Suppressor macrophage treated with lipopolysaccharide for 4 hours (primary cell): Measurements from ENCODE around the gene SMARCD2.
"Not testable (repeated sequence)": the region's sequence is repeated elsewhere in the genome, so short reads cannot be mapped to it uniquely, and the experiment has no call there.

Experiments
- DNase-seq: peaks from one replicate; pipeline ENCODE4 v3.0.0-alpha.2; 2020

The SMARCD2 gene

GRCh38 chr17:63842540-63843386 lies at the start of gene SMARCD2:
Gene SMARCD2, minus strand, starts transcription at chr17:63842685. Its CDS starts 11 bp downstream, at chr17:63842674.
- peak; percentile 99 for DNase-seq

DNA sequence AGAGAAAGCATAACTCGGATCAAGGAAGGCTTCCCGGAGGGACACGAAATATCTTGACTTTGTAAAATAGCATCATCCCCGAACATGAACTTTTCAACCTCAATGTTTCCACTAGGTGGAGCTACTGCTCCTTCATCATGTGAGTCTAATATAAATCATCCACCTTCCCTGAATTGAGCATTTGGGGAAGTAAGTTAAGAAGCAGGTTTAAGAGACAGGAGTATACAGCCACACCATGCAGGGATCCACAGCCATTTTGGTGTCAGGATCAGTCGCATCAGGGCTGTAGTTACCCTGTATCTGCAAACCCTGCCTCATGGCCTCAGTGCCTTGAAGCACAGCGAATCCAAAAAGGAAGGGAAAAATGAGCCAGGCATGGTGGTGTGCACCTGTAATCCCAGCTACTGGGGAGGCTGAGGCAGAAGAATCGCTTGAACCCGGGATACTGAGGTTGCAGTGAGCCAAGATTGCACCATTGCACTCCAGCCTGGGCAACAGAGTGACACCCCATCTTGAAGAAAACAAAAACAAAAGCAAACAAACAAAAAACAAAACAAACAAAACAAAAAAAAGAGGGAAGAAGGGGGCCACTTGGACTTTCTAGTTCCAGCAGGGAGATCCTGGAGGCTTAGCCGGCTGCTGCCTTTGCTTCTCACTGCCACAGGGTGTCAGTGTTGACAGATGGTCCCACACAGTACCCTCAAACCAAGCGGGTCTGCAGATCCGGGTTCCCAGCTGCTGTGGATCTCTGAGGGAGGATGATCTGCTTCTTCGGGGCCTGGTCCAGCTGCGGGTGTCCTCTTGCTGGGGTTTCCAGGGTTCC lies 46.8 kb upstream of the SMARCD2 start:
- peak; percentile 39 for DNase-seq

- not testable (repeated sequence) for DNase-seq
Measured at GRCh38 chr17:63885119-63885518, 42.6 kb upstream of the SMARCD2 start.

- DNase-seq: not testable (repeated sequence)
Measured at GRCh38 chr17:63882626-63883126, 40.2 kb upstream of the SMARCD2 start.

GRCh38 chr17:63881935-63882601 lies 39.6 kb upstream of the SMARCD2 start, which contains the start of gene GH2:
Gene GH2, minus strand, starts transcription at chr17:63881944. Its CDS starts 143 bp downstream, at chr17:63881801.
- DNase-seq: peak; percentile 58

DNA sequence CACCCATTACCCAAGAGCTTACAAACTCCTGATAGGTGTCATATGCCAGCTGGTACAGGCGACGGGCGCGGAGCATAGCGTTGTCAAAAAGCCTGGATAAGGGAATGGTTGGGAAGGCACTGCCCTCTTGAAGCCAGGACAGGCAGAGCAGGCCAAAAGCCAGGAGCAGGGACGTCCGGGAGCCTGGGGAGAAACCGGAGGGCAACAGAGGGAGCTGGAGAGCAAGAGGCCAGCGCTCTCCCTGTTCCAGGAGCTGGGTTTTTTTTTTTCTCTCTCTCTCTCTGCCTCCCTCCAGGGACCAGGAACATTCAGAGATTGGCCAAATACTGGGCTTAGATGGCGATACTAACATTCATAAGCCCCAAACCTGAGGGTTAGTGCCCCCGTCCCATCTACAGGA lies 38.9 kb upstream of the SMARCD2 start:
- not testable (repeated sequence) for DNase-seq

- no peak for DNase-seq
Measured at GRCh38 chr17:63880706-63881105, 38.2 kb upstream of the SMARCD2 start.

GRCh38 chr17:63878413-63878812 lies 35.9 kb upstream of the SMARCD2 start:
- DNase-seq: not testable (repeated sequence)

DNA sequence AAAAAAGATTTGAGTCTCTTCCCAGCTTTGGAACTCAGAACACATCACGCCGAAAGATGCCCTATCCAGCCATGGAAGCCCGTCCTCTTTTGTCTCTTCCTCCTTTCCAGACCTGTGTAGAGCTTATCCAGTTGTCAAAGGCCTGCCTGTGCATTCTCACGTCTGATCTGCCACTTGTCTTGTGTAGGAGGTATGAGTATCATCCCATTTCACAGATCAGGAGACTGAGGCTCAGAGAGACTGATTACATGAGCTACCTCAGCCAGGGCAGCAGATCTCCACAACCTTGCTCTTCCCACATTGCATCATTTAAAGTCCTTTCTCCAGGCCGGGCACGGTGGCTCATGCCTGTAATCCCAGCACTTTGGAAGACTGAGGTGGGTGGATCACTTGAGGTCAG lies 32.2 kb upstream of the SMARCD2 start:
- not testable (repeated sequence) for DNase-seq

DNA sequence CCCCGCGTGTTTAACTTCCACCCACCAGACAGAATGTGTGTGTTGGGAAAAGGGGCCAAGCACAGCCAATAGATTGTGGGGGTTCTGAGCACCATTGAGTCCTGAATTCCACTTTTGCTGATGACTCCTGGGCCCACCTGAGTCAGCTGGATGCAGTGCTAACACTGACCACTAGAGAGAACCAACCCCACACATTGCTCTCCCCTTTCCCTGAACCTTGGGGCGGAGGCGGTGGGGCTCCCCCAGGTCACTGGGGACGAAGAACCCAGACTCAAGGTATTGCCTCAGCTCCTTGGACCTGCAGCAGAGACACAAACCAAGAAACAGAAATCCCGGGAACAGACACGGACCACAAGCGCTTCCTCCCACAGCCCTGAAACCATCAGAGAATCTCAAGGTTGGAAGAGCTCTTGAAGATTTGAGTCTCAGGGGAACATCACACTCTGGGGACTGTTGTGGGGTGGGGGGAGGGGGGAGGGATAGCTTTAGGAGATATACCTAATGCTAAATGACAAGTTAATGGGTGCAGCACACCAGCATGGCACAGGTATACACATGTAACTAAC lies 31.7 kb upstream of the SMARCD2 start:
- DNase-seq: not testable (repeated sequence)

DNA sequence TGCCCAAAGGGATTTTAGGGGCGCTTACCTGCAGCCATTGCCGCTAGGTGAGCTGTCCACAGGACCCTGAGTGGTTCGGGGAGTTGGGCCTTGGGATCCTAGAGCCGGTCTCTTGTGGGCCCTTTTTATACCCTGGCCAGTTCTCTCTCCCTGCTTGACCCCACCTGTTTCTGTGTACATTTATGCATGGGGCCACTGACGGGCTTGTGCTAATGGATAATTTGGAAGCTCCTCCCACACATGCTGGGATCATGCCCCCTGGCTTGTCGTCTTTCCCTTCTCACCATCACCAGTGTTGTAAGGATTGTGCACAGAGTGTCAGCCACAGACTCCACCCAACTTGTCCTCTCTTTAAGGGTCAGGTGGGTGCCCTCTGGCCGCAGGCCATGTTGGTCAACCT lies 31.1 kb upstream of the SMARCD2 start, which contains the start of gene CSH2:
Gene CSH2 (minus strand): TSS at position 101 of the 400 bp plus-strand sequence. CDS start 63 bp downstream, at position 38.
- not testable (repeated sequence) for DNase-seq

GRCh38 chr17:63871646-63872365 lies 29.3 kb upstream of the SMARCD2 start:
- not testable (repeated sequence) for DNase-seq

DNA sequence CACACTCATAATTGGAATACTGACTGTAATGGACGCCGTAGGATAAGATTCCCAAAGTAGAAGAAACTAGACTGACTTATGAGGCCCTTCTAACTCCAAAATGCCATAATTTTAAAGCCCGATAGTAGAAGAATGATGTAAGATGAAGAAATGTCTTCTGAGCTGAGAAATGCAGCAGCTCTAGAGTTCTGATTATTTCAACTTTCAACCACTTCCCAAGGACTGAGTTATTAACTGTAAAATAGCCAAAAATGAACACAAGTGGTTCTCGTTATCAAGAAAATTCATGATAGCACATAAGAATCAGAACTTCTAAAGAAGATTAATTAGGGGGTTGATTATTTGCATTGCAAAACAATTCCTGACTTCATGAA lies 27.8 kb upstream of the SMARCD2 start:
- DNase-seq: not testable (repeated sequence)

DNA sequence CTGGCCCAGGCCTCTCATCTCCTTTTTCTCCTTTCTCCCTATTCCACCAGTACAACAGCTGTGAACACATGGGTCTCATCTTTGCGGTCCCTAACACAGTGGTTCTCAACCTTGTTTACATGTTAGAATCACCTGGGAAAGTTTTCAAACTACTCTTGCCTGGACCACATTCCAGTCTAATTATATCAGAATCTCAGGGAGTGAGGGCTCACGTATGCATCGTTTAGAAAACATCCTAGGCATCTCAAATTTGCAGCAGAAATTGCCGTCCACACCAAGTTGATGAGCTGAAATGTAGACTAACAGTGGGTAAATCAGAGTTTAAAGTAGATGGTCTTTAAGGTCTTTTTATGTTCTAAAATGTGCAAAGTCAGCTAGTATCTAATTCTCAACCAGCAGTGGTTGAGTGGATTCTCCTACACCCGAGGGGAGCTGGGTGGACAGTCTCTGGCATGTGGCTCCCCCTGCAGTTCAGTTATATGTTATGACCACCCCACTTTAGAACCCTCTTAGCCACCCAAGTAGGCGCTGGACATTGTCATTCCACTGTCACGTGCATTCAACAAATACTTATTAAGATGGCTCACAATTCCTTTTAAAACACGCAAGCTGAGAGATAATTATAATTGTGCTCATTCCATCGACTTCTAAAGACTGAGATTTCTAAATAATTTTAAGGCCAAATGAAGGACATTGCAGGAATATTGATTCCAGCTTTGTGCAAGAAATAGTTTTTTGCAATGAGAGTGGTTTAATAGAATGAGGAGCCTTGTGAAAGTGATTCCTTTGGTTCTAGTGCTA lies 27.2 kb upstream of the SMARCD2 start:
- not testable (repeated sequence) for DNase-seq

DNA sequence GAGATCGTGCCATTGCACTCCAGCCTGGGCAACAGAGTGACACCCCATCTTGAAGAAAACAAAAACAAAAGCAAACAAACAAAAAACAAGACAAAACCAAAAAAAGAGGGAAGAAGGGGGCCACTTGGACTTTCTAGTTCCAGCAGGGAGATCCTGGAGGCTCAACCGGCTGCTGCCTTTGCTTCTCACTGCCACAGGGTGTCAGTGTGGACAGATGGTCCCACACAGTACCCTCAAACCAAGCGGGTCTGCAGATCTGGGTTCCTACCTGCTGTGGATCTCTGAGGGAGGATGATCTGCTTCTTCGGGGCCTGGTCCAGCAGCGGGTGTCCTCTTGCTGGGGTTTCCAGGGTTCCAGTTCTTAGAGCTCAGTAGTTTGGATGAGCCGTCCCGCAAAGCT lies 24.1 kb upstream of the SMARCD2 start:
- not testable (repeated sequence) for DNase-seq

GRCh38 chr17:63859257-63859656 lies 16.8 kb upstream of the SMARCD2 start:
- no peak for DNase-seq

GRCh38 chr17:63856425-63856824 lies 13.9 kb upstream of the SMARCD2 start:
- DNase-seq: not testable (repeated sequence)

DNA sequence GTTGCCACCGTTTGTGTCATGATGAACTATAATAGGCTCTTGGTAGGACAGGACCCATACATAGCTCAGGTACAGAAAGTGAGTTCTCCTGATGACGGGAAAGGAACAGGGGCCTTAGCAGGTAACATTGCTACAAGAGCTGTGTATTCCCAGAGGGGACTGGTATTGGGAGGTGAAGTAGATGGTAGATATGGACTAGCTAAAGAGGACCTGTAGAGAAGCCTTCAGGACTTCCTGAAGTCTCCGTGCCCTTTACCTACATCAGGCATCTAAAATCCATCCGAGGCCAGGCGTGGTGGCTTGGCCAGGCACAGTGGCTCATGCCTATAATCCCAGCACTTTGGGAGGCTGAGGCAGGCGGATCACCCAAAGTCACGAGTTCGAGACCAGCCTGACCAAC lies 12.7 kb upstream of the SMARCD2 start:
- DNase-seq: no peak

DNA sequence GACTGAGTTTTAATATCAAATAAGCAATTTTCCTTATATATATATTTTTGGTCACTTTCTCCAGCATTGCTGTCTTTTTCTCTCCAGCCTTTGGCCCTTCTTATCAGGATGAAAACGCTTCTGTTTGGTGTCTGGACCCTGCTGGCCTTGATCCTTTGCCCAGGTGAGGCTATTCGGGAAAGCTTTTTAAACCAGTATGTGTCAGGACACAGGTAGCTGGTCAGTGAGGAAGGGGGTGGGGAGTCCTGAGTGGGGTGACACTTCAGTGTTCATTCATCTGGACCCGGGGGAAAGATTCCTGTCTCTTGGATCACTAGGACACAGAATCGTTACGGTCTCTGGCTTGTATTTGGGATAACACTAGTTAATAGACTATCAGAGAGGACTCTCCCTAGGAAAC lies 12.2 kb upstream of the SMARCD2 start:
- DNase-seq: no peak

DNA sequence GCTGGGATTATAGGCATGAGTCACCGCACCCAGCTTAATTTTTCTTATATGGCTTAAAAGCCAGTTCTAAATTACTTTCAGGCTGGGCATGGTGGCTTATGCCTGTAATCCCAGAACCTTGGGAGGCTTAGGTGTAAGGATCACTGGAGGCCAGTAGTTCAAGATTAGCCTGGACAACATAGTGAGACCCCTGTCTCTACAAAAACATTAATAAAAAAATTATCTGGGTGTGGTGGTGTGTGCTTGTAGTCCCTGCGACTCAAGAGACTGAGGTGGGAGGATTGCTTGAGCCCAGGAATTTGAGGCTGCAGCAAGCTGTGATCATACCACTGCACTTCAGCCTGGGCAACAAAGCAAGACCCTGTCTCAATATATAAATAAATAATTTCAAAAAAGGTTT lies 10.8 kb upstream of the SMARCD2 start:
- no peak for DNase-seq

GRCh38 chr17:63850401-63850800 lies 7.9 kb upstream of the SMARCD2 start:
- no peak for DNase-seq
